Lower leg skin (tissue), 3 donors: Measurements from ENCODE around the gene SLC6A18.

Source experiments
- CTCF ChIP-seq, 3 donors: fragments of 450-650 bp; IDR thresholded peaks; one replicate each; pipeline ENCODE4 v1.5.1; 2016; ENCODE audit warnings: antibody characterized with exemption in 3 of 3, mild to moderate bottlenecking in 3 of 3, moderate library complexity in 2 of 3
- POLR2A ChIP-seq, 2 donors: fragments of 450-650 bp; IDR thresholded peaks; one replicate each; pipeline ENCODE4 v1.6.1; 2016 to 2017; ENCODE audit warnings: antibody characterized with exemption in 2 of 2, mild to moderate bottlenecking in 1 of 2, moderate library complexity in 1 of 2

GRCh38 chr5:1213508-1214162 is 11.5 kb upstream of the SLC6A18 start:
- TF ChIP-seq CTCF (IDR thresholded peaks at IDR 0.05) (no peak), POLR2A (IDR thresholded peaks at IDR 0.05) (no peak)
